Measurements from ENCODE around the gene TDO2.

DNA sequence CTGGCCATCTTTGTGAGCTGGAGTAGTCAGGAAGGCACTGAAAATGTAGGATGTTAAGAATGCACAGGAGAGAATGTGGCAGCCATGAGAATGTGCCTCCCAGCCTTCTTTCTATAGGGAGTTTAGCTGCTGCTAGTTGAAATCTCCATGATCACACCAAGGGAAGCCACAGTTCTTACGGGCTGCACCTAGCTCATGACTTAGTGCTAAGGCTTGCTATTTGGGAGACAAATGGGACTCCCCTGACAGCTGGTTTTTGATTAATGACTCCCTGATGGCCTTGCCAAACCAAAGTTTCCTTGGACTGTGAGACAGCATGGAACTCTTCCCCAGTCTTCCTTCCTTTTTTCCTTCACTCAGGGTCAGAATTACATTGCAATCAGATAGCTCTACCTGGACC is 41.0 kb downstream of the TDO2 start:
- TF ChIP-seq, protein P1, sequence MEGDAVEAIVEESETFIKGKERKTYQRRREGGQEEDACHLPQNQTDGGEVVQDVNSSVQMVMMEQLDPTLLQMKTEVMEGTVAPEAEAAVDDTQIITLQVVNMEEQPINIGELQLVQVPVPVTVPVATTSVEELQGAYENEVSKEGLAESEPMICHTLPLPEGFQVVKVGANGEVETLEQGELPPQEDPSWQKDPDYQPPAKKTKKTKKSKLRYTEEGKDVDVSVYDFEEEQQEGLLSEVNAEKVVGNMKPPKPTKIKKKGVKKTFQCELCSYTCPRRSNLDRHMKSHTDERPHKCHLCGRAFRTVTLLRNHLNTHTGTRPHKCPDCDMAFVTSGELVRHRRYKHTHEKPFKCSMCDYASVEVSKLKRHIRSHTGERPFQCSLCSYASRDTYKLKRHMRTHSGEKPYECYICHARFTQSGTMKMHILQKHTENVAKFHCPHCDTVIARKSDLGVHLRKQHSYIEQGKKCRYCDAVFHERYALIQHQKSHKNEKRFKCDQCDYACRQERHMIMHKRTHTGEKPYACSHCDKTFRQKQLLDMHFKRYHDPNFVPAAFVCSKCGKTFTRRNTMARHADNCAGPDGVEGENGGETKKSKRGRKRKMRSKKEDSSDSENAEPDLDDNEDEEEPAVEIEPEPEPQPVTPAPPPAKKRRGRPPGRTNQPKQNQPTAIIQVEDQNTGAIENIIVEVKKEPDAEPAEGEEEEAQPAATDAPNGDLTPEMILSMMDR (optimal IDR thresholded peaks at IDR 0.05 in 1 of 3, IDR thresholded peaks at IDR 0.05 in 1 of 3, conservative IDR thresholded peaks at IDR 0.05 in 1 of 3; ENCODE audit: extremely low read depth in 1 of 3, insufficient read depth in 2 of 3, low read length in 3 of 3), result no peak
- no peak for TF ChIP-seq EZH2 (IDR thresholded peaks at IDR 0.05; ENCODE audit: low read length)

Measured in keratinocyte (primary cell).